Erythroblast (primary cell): ENCODE results near the gene MYOCD.

Experiments used
- GATA1 ChIP-seq: IDR thresholded peaks from 2 replicates; pipeline ENCODE4 v1.6.1; 2011; ENCODE audit warnings: low read depth, mild to moderate bottlenecking, control low read depth, low read length, moderate library complexity
- POLR2A ChIP-seq: IDR thresholded peaks from 2 replicates; pipeline ENCODE4 v1.6.1; 2011; ENCODE audit warnings: mild to moderate bottlenecking, low read length

GRCh38 chr17:12644623-12645022, 21.1 kb upstream of the MYOCD start:
- TF ChIP-seq POLR2A (no peak), GATA1 (no peak)
